GM18511 (cell line): ENCODE measurements around the gene CFAP61.
"Not testable (repeated sequence)": the region's sequence is repeated elsewhere in the genome, so short reads cannot be mapped to it uniquely, and the experiment has no call there.

Experiments used
- ATAC-seq: cut with Tn5 transposase; IDR thresholded peaks from one replicate; pipeline ENCODE4 v1.9.1; 2021; ENCODE audit warnings: mild to moderate bottlenecking, moderate library complexity; ENCODE audit not compliant: unreplicated experiment

The CFAP61 gene

GRCh38 chr20:20304942-20305341 lies 252.6 kb downstream of the CFAP61 start:
- ATAC-seq, result no peak

DNA sequence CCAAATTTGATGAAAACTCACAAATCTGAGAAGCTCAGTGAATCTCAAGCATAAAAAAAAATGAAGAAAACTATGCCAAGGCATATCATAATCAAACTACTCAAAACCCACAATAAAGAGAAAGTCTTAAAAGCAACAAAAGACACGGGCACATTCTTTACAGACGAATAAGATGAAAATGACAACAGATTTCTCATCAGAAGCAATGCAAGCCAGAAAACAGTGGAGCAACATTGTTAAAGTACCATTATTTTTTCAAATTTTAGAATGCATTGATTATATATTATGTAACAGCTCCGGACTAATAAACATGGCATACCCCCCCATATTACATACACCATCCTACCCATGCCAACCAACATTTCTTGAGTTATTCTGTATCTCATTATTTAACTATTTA lies 260.2 kb downstream of the CFAP61 start:
- ATAC-seq, result no peak

GRCh38 chr20:20317195-20317594 lies 264.9 kb downstream of the CFAP61 start:
- ATAC-seq, result peak; percentile 99

GRCh38 chr20:20317621-20318364 lies 265.5 kb downstream of the CFAP61 start:
- peak; percentile 49 for ATAC-seq

GRCh38 chr20:20318365-20319161 lies 266.2 kb downstream of the CFAP61 start:
- no peak for ATAC-seq

DNA sequence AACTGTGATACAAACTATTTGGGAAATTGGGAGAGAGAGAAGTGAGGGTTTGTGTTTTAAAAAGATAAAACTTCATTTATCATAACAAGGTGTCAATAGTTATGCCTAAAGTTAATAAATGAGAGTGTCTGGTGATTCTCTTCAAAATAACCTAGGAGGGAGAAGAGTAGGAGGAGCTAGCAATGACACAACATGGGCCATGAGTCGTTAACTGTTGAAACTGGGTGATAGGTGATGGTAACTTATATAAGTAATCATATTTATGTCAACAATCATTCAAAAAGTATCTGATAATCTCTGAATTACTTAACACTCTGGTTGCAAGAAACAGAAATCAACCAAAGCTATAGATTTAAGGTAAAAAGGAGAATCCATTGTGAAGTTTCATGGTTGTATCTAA lies 268.8 kb downstream of the CFAP61 start:
- ATAC-seq, result no peak

DNA sequence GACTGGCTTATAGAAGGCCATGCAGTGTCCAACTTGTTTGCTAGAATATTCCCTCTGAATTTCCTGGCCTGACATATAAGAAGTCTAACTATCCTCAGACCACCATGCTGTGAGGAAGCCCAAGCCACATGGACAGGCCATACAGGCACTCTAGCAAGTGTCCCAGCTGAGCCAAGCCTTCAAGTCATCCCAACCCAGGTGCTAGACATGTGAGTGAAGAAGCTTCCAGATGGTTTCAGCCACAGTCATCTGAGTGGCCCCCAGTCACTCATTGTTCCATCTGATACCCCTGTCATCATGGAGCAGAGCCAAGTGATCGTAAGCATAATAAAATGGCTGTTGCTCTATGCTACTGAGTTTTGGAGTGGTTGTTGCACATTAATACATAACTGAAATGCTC lies 269.6 kb downstream of the CFAP61 start:
- ATAC-seq, result no peak

GRCh38 chr20:20322912-20323311 lies 270.6 kb downstream of the CFAP61 start:
- no peak for ATAC-seq

- ATAC-seq, result no peak
Measured at GRCh38 chr20:20327746-20328145, 275.4 kb downstream of the CFAP61 start.

DNA sequence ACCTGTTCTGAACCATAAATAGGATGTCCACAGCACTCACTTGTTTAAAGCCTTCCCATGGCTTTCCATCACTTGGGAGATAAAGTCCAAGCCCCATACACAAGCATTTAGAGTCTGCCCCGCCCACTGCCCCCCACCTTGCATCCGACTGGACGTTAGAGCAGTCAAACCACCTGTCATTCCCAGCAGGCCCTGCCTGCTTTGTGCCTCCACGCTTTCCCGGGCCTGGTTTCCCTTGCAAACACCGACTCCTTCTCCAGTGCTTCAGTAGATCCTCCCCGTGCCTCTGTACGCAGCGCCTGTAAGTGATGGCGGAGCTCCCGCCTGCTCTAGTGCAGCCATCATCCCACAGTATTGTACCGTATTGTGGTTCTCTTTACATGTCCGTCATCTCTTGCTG lies 277.2 kb downstream of the CFAP61 start:
- ATAC-seq, result no peak

DNA sequence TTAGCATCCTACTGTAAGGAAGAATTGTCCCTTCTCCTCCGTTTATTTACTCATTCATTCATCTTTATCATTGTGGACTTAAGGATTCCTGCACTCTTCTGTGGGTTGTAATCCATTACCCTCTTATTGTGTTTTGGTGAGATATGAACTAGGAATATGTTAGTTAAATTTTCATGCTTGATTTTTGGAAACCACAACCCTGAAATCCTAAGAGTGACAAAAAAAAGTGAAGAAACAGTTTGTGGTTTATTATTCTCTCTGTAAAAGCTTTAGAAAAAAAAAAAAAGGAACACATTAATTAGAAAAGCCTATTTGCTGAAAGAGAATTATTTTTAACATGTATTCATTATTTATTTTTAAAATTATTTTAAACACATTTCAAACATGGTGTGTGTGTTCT lies 278.8 kb downstream of the CFAP61 start:
- no peak for ATAC-seq

DNA sequence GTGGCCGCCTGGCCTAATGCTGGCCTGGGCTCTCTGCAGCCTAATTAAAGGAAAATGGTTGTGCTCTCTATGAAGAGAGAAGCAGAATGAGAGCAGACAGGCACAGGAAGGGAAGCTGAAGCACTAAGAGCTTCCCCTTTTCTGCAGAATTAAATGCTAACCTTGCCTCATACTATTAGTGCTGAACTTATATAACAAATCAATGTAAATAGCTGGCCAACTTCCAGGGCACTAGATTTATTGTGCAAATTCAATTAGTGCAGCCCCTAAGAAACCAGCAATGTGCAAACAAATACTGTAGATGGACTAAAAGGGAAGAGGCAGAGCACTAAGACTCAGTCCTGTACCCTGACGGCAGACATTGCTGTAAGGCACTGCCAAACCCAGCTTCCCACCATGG lies 279.5 kb downstream of the CFAP61 start:
- ATAC-seq, result no peak

- ATAC-seq, result peak; percentile 53
Measured at GRCh38 chr20:20333866-20334265, 281.5 kb downstream of the CFAP61 start.

DNA sequence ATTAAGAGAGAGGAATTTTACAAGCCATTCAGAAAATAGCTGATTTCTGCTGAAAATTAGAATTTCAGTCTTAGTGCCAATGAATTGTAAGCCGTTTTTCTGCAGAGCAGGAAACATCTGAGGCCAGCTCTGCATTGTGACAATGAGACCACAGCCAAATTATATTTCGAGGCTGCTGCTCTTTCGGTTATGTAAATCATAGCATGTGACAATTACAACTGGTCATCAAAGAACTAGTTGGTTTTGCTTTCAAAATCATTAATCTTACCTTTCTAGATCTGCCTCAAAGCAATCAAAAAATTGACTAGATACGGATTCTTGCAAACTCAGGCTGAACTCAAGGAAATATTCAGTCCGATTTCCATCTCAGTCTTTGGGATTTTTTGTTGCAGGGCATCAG lies 282.2 kb downstream of the CFAP61 start:
- peak; percentile 97 for ATAC-seq

DNA sequence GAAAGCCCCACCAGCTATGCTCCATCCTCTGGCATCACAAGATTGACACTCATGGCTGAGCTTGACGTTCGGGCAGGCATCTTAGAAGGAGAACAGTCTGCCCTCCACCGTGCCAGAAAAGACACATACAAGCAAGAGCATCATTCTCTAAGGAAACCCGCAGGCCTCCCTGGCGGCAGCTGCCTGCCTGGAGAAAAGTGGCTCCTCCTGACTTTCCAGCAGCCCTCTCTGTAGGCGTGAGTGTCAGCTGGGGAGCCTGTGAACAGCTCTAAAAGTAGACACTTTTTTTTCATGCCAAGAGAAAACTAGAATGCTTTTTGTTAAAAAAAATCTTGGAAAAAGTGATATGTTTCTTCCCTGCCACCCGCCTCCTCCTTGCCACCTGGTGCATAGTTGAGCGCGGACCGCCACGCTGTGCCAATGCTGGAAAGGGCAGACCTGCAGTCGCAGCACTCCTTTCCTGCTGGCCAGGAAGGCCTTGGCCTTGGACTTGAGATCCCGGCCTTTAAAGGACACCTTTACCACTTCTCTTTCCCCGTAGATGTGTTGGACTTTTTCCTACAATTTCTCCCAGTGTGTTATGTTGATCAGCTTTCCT lies 285.9 kb downstream of the CFAP61 start:
- no peak for ATAC-seq

DNA sequence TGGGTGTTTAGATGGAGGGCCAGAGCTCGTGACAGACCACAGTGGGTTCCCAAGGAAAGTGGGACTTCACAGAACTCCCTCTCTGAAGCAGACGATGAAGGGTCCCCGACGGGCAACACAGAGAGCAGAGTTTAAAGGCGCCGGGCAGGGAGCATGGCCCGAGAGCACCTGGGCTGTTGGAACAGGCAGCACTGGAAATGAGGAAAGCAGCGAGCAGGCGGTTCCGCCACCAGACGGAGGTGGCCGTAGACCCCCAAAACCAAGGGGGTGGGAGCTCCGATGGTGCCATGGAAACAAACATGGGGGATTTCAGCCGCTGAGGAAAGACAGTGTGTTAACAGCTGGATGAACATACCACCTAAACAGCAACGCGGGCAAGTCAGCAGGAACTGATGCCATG lies 288.1 kb downstream of the CFAP61 start:
- no peak for ATAC-seq

DNA sequence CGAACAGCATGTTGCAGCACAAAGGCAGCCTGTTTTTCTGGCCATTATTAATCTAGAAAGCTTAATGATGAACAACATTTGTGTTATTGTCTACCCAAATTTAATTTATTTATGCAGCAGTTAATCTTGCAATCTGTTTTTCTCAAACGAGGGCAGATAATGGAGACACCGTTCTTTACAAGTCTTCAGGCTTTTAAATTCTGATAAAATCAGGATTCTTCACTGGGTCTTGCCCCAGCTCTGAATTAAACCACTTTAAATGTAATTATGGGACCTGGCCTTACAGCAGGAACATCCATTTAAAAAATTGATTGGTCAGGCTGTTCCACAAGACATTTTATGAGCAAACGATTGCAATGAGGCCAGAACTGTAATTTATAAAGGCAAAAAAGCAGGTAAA lies 289.0 kb downstream of the CFAP61 start:
- no peak for ATAC-seq

DNA sequence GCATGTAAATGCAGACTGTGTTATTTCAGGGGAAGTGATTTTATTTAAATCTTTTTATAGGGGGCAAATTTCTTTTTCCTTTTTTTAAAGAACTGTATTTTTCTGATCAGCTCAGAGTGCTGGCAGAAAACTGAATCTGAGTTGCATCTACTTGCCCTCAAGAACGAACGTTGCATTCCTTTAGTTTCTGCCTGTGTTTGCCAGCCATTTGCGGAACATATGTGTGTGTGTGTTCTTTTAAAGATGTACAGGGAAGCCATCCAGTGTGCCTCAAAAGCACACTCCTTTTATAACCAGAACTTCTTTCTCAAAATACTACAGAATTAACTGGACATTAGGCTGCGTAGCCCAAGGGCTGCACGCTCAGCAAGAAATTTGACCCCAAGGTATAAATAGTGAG lies 289.7 kb downstream of the CFAP61 start:
- no peak for ATAC-seq

DNA sequence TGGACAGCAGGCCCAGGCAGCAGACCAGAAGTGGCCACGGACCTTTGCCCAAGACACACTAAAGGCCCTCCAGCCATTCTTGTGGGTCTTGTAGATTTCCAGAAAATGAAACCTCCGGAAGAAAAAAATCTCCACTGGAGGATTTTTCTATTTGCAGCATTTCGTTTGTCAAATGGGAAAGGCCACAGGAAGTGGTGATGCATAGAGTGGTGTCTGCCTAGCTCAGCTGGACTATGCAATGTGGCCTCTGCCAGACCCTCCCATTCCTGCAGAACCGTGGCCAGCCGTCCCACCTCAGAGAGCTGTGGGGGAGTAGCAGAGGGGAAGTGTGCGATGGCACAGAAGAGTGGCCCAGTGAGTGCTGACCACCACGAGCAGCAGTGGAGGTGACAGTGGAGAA lies 291.6 kb downstream of the CFAP61 start:
- no peak for ATAC-seq

DNA sequence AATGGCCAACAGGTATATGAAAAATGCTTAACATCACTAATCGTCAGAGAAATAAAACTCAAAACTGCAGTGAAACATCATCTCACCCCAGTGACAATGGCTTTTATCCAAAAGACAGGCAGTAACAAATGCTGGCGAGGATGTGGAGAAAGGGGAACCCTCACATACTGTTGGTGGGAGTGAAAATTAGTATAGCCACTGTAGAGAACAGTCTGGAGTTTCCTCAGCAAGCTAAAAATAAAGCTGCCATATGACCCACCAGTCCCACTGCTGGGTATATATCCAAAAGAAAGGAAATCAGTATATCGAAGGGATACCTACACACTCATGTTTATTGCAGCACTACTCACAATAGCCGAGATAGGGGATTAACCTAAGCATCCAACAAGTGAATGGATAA lies 292.1 kb downstream of the CFAP61 start:
- ATAC-seq, result no peak

DNA sequence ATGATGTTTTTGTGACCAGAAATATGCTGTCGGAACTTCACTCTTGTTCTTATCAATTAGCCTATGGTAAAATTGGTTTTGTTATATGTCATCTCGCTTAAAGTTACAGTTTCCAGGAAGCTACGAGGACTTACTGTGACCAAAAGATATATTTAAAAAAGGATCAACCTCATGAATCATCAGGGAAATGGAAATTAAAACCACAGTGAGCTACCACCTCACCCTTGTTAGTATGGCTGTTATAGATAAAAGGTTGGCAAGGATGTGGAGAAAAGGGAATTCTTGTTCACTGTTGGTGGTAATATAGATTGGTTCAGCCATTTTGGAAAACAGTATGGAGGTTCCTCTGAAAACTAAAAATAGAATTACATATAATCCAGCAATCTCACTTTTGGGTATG lies 301.2 kb downstream of the CFAP61 start:
- no peak for ATAC-seq

- not testable (repeated sequence) for ATAC-seq
Measured at GRCh38 chr20:20355503-20355902, 303.2 kb downstream of the CFAP61 start.
